Measurements from ENCODE around the gene PPIL1. TPM values are rescaled to one million over a fixed set of nuclear protein-coding genes. Genes with fewer than 3 reads are reported as not detected.

Gene PPIL1
- total RNA-seq, 4 donors from 2014 or later = 22.8 to 36.0 (median 27.5) TPM

- TF ChIP-seq POLR2A (IDR thresholded peaks at IDR 0.05) (no peak), CTCF (IDR thresholded peaks at IDR 0.05) (no peak)
- intact Hi-C loops (cut with DNase I; ENCODE audit: low total_unique reads) = no loop called here
- peak overlapping the region in 1 of 2 donors; percentile 5 for H3K27ac ChIP-seq
- no peak for DNase-seq
- H3K9me3 ChIP-seq = no peaks in the 10 kb centered on the region
- H3K4me3 ChIP-seq = no peak overlapping the region
- H3K36me3 ChIP-seq = no peaks in the 10 kb centered on the region
- H3K27me3 ChIP-seq = no peaks in the 10 kb centered on the region
- no peaks in the 10 kb centered on the region for H3K4me1 ChIP-seq
These were observed 18.3 kb downstream of the PPIL1 start for GRCh38 chr6:36856277-36856676.

GRCh38 chr6:36855750-36856149 is 18.9 kb downstream of the PPIL1 start:
- Histone ChIP-seq H3K27me3 (no peaks in the 10 kb centered on the region), H3K4me3 (no peak overlapping the region), H3K27ac (peak overlapping the region in 1 of 2 donors; percentile 5), H3K4me1 (no peaks in the 10 kb centered on the region), H3K9me3 (no peaks in the 10 kb centered on the region), H3K36me3 (no peaks in the 10 kb centered on the region)
- intact Hi-C loops (cut with DNase I; ENCODE audit: low total_unique reads) = no loop called here
- DNase-seq = peak in 1 of 2 donors; percentile 16
- no peak for TF ChIP-seq CTCF (IDR thresholded peaks at IDR 0.05)
- TF ChIP-seq POLR2A (IDR thresholded peaks at IDR 0.05) = no peak

GRCh38 chr6:36853325-36853724 is 21.3 kb downstream of the PPIL1 start:
- Histone ChIP-seq H3K4me1 (peaks cover 0 to 7% of the 10 kb centered on the region in 2 donors), H3K27me3 (no peaks in the 10 kb centered on the region), H3K4me3 (no peak overlapping the region), H3K9me3 (no peaks in the 10 kb centered on the region), H3K36me3 (no peaks in the 10 kb centered on the region), H3K27ac (peak overlapping the region; percentile 74 to 82)
- DNase-seq = peak; percentile 61 to 68
- TF ChIP-seq CTCF (IDR thresholded peaks at IDR 0.05) = no peak
- no peak for TF ChIP-seq POLR2A (IDR thresholded peaks at IDR 0.05)
- intact Hi-C loops (cut with DNase I; ENCODE audit: low total_unique reads) = no loop called here

- no peak for TF ChIP-seq CTCF (IDR thresholded peaks at IDR 0.05)
- no peak for TF ChIP-seq POLR2A (IDR thresholded peaks at IDR 0.05)
- DNase-seq = peak in 1 of 2 donors; percentile 42
- no peak overlapping the region for H3K4me3 ChIP-seq
- intact Hi-C loops (cut with DNase I; ENCODE audit: low total_unique reads) = no loop called here
- no peaks in the 10 kb centered on the region for H3K27me3 ChIP-seq
- H3K4me1 ChIP-seq = peaks cover 0 to 7% of the 10 kb centered on the region in 2 donors
- peak overlapping the region; percentile 74 to 82 for H3K27ac ChIP-seq
- no peaks in the 10 kb centered on the region for H3K36me3 ChIP-seq
- no peaks in the 10 kb centered on the region for H3K9me3 ChIP-seq
These were observed 22.0 kb downstream of the PPIL1 start for GRCh38 chr6:36852481-36853147.

- no peaks in the 10 kb centered on the region for H3K9me3 ChIP-seq
- DNase-seq = peak; percentile 65 to 71
- peak overlapping the region; percentile 74 to 82 for H3K27ac ChIP-seq
- H3K4me3 ChIP-seq = no peak overlapping the region
- H3K4me1 ChIP-seq = peaks cover 0 to 7% of the 10 kb centered on the region in 2 donors
- no peaks in the 10 kb centered on the region for H3K27me3 ChIP-seq
- intact Hi-C loops (cut with DNase I; ENCODE audit: low total_unique reads) = no loop called here
- no peaks in the 10 kb centered on the region for H3K36me3 ChIP-seq
- TF ChIP-seq CTCF (IDR thresholded peaks at IDR 0.05) (no peak), POLR2A (IDR thresholded peaks at IDR 0.05) (no peak)
These were observed 23.0 kb downstream of the PPIL1 start for GRCh38 chr6:36851626-36852025.
